Astrocyte (in vitro differentiated cells and primary cell): ENCODE measurements around the gene TNRC18. TPM values are rescaled to one million over a fixed set of nuclear protein-coding genes. Genes with fewer than 3 reads are reported as not detected.

Experiments
- DNase-seq: peaks from one replicate; pipeline ENCODE4 v3.0.0-alpha.2; 2010; ENCODE audit warnings: low read depth
- FAIRE-seq: peaks from 2 replicates; lab custom pipeline; 2011; peaks lifted over from hg19 to GRCh38; lab: Jason Lieb, UNC
- H2AFZ ChIP-seq: 2 replicates; pipeline ENCODE4 v1.6.0; 2012; ENCODE audit warnings: low read depth, low read length, inconsistent platforms
- H3K27ac ChIP-seq: 2 replicates; pipeline ENCODE4 v1.5.1; 2011; ENCODE audit warnings: low read depth, low read length, inconsistent platforms
- H3K27me3 ChIP-seq: 2 replicates; pipeline ENCODE4 v1.6.0; 2011; ENCODE audit warnings: low read length, inconsistent platforms; ENCODE audit not compliant: insufficient read depth
- H3K36me3 ChIP-seq: 2 replicates; pipeline ENCODE4 v1.5.1; 2011; ENCODE audit warnings: low read length, inconsistent platforms; ENCODE audit not compliant: insufficient read depth
- H3K4me1 ChIP-seq: 2 replicates; pipeline ENCODE4 v1.5.1; 2011; ENCODE audit warnings: low read length, inconsistent platforms; ENCODE audit not compliant: insufficient read depth
- H3K4me2 ChIP-seq: 2 replicates; pipeline ENCODE4 v1.6.0; 2012; ENCODE audit warnings: low read length, inconsistent platforms
- H3K4me3 ChIP-seq: 2 replicates; pipeline ENCODE4 v1.5.1; 2011; ENCODE audit warnings: low read depth, mild to moderate bottlenecking, low read length, inconsistent platforms; ENCODE audit not compliant: insufficient read depth
- H3K79me2 ChIP-seq: 2 replicates; pipeline ENCODE4 v1.6.0; 2012; ENCODE audit warnings: mild to moderate bottlenecking, low read length, inconsistent platforms; ENCODE audit not compliant: insufficient read depth
- H3K9ac ChIP-seq: 2 replicates; pipeline ENCODE4 v1.6.0; 2012; ENCODE audit warnings: mild to moderate bottlenecking, low read length, inconsistent platforms
- H3K9me3 ChIP-seq: 2 replicates; pipeline ENCODE4 v1.5.1; 2012; ENCODE audit warnings: low read depth, mild to moderate bottlenecking, low read length, inconsistent platforms; ENCODE audit not compliant: insufficient read depth
- H4K20me1 ChIP-seq: 2 replicates; pipeline ENCODE4 v1.6.0; 2012; ENCODE audit warnings: low read length, inconsistent platforms; ENCODE audit not compliant: insufficient read depth
- H3K27ac Mint-ChIP-seq: one replicate; pipeline ENCODE4 v1.8.0; 2021; ENCODE audit warnings: mild to moderate bottlenecking, mixed read lengths; ENCODE audit not compliant: unreplicated experiment
- H3K27me3 Mint-ChIP-seq: one replicate; pipeline ENCODE4 v1.8.0; 2021; ENCODE audit warnings: low read depth, mixed read lengths; ENCODE audit not compliant: unreplicated experiment
- H3K36me3 Mint-ChIP-seq: one replicate; pipeline ENCODE4 v1.8.0; 2021; ENCODE audit warnings: low read depth, mixed read lengths; ENCODE audit not compliant: unreplicated experiment
- H3K4me1 Mint-ChIP-seq: one replicate; pipeline ENCODE4 v1.8.0; 2021; ENCODE audit warnings: low read depth, mixed read lengths; ENCODE audit not compliant: unreplicated experiment
- H3K4me3 Mint-ChIP-seq: one replicate; pipeline ENCODE4 v1.8.0; 2021; ENCODE audit warnings: mild to moderate bottlenecking, moderate library complexity, mixed read lengths; ENCODE audit not compliant: unreplicated experiment
- H3K9me3 Mint-ChIP-seq: one replicate; pipeline ENCODE4 v1.8.0; 2021; ENCODE audit warnings: mild to moderate bottlenecking, mixed read lengths; ENCODE audit not compliant: unreplicated experiment
- EZH2 ChIP-seq: IDR thresholded peaks from 2 replicates; pipeline ENCODE4 v1.6.1; 2012; ENCODE audit warnings: mild to moderate bottlenecking, low read length, inconsistent platforms; ENCODE audit not compliant: insufficient read depth
- total RNA-seq: library from RNA; stranded (reverse); gene quantifications from 2 replicates; pipeline ENCODE4 v1.2.1, GENCODE V29; 2021
- TF ChIP-seq, protein P1 (sequence below): IDR thresholded peaks from 2 replicates; pipeline ENCODE4 v1.5.1; 2011; ENCODE audit warnings: low read depth, mild to moderate bottlenecking, inconsistent platforms, low read length, moderate library complexity; ENCODE audit not compliant: insufficient read depth

Gene TNRC18
- total RNA-seq, 1 donor from 2014 or later: 84.3 TPM

DNA sequence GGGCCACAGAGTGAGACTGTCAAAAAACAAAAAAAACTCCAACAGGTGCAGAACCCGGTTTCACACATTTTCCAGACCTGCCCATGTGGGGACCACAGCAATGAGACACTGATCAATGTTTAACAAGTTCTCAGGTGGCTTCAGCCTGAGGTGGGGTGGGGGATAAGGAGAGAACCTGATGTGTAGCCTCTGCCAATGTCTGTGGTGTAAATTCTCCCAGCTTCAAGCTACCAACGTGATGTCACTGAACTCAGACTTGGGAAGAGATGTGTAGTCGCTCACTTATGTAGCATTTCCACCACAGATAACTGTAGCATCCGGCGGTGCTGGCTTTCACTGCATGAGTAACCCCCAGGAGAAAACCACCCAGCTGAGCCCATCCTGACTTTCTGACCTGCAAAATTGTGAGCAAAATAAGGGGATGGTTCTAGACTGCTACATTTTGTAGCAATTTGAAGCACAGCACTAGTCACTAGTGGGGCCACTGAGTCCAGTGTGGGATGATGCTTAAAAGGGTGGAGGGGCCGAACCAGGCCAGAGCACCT, 13.8 kb upstream of the TNRC18 start:
- H3K4me1 Mint-ChIP-seq: peaks cover 1% of the 10 kb centered on the region
- no peak overlapping the region for H3K27ac Mint-ChIP-seq
- TF ChIP-seq, protein P1, sequence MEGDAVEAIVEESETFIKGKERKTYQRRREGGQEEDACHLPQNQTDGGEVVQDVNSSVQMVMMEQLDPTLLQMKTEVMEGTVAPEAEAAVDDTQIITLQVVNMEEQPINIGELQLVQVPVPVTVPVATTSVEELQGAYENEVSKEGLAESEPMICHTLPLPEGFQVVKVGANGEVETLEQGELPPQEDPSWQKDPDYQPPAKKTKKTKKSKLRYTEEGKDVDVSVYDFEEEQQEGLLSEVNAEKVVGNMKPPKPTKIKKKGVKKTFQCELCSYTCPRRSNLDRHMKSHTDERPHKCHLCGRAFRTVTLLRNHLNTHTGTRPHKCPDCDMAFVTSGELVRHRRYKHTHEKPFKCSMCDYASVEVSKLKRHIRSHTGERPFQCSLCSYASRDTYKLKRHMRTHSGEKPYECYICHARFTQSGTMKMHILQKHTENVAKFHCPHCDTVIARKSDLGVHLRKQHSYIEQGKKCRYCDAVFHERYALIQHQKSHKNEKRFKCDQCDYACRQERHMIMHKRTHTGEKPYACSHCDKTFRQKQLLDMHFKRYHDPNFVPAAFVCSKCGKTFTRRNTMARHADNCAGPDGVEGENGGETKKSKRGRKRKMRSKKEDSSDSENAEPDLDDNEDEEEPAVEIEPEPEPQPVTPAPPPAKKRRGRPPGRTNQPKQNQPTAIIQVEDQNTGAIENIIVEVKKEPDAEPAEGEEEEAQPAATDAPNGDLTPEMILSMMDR: no peak
- TF ChIP-seq EZH2: no peak
- Histone ChIP-seq H3K27me3 (no peaks in the 10 kb centered on the region), H3K9ac (no peak overlapping the region), H3K27ac (no peak overlapping the region), H3K4me2 (no peak overlapping the region), H3K79me2 (peaks cover 8% of the 10 kb centered on the region), H3K4me3 (no peak overlapping the region), H4K20me1 (peaks cover 25% of the 10 kb centered on the region), H2AFZ (no peak overlapping the region), H3K36me3 (no peaks in the 10 kb centered on the region), H3K9me3 (peaks cover 5% of the 10 kb centered on the region), H3K4me1 (no peaks in the 10 kb centered on the region)
- FAIRE-seq: no peak
- H3K36me3 Mint-ChIP-seq: peaks cover 33% of the 10 kb centered on the region
- H3K9me3 Mint-ChIP-seq: peaks cover 5% of the 10 kb centered on the region
- no peaks in the 10 kb centered on the region for H3K27me3 Mint-ChIP-seq
- no peak overlapping the region for H3K4me3 Mint-ChIP-seq
- no peak for DNase-seq

DNA sequence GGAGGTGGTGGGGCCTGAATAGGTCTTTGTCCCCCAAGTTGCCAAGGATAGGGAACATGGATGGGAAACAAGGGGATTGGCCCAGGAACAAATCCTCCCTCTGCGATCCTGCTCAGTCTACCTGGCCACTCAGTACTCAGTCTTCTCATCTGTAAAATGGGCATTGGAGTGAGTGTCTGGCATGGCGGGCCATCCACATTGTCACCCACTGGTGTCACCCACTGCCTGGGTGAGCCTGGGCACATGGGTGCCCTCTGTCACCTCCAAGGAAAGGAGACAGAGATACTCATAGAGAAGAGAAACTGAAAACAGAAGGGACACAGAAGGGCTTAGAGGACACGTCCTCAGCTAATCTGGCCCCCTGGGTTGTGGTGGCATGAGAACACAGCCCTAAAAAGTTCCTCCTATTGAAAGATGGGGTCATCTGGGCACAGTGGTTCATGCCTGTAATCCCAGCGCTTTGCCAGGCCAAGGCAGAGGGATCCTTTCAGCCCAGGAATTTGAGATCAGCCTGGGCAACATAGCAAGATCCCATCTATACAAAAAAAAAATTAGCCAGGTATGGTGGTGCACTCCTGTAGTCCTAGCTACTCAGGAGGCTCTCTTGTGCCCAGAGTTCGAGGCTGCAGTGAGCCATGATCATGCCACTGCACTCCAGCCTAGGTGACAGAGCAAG, 12.5 kb upstream of the TNRC18 start:
- TF ChIP-seq, protein P1: no peak
- TF ChIP-seq EZH2: no peak
- Histone ChIP-seq H3K4me1 (no peaks in the 10 kb centered on the region), H3K36me3 (no peaks in the 10 kb centered on the region), H4K20me1 (peaks cover 37% of the 10 kb centered on the region), H2AFZ (no peak overlapping the region), H3K9ac (no peak overlapping the region), H3K9me3 (peaks cover 5% of the 10 kb centered on the region), H3K79me2 (peaks cover 15% of the 10 kb centered on the region), H3K27me3 (no peaks in the 10 kb centered on the region), H3K4me3 (no peak overlapping the region), H3K27ac (no peak overlapping the region), H3K4me2 (no peak overlapping the region)
- H3K27me3 Mint-ChIP-seq: no peaks in the 10 kb centered on the region
- no peak overlapping the region for H3K4me3 Mint-ChIP-seq
- peaks cover 33% of the 10 kb centered on the region for H3K36me3 Mint-ChIP-seq
- peaks cover 7% of the 10 kb centered on the region for H3K4me1 Mint-ChIP-seq
- no peak overlapping the region for H3K27ac Mint-ChIP-seq
- DNase-seq (no peak), FAIRE-seq (no peak)
- peaks cover 5% of the 10 kb centered on the region for H3K9me3 Mint-ChIP-seq
